Measurements from ENCODE around the gene ZRANB1.

ZRANB1 gene

GRCh38 chr10:124975977-124976514 lies 34.1 kb downstream of the ZRANB1 start:
- TF ChIP-seq, protein P1, sequence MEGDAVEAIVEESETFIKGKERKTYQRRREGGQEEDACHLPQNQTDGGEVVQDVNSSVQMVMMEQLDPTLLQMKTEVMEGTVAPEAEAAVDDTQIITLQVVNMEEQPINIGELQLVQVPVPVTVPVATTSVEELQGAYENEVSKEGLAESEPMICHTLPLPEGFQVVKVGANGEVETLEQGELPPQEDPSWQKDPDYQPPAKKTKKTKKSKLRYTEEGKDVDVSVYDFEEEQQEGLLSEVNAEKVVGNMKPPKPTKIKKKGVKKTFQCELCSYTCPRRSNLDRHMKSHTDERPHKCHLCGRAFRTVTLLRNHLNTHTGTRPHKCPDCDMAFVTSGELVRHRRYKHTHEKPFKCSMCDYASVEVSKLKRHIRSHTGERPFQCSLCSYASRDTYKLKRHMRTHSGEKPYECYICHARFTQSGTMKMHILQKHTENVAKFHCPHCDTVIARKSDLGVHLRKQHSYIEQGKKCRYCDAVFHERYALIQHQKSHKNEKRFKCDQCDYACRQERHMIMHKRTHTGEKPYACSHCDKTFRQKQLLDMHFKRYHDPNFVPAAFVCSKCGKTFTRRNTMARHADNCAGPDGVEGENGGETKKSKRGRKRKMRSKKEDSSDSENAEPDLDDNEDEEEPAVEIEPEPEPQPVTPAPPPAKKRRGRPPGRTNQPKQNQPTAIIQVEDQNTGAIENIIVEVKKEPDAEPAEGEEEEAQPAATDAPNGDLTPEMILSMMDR (IDR thresholded peaks at IDR 0.05): no peak
- TF ChIP-seq ZFX (IDR thresholded peaks at IDR 0.05; ENCODE audit: borderline replicate concordance): no peak
- H3K27ac ChIP-seq: no peak overlapping the region

- H3K27ac ChIP-seq: no peak overlapping the region
- TF ChIP-seq, protein P1 (IDR thresholded peaks at IDR 0.05): no peak
- TF ChIP-seq ZFX (IDR thresholded peaks at IDR 0.05; ENCODE audit: borderline replicate concordance): no peak
Measured at GRCh38 chr10:124977161-124977560, 35.2 kb downstream of the ZRANB1 start.

DNA sequence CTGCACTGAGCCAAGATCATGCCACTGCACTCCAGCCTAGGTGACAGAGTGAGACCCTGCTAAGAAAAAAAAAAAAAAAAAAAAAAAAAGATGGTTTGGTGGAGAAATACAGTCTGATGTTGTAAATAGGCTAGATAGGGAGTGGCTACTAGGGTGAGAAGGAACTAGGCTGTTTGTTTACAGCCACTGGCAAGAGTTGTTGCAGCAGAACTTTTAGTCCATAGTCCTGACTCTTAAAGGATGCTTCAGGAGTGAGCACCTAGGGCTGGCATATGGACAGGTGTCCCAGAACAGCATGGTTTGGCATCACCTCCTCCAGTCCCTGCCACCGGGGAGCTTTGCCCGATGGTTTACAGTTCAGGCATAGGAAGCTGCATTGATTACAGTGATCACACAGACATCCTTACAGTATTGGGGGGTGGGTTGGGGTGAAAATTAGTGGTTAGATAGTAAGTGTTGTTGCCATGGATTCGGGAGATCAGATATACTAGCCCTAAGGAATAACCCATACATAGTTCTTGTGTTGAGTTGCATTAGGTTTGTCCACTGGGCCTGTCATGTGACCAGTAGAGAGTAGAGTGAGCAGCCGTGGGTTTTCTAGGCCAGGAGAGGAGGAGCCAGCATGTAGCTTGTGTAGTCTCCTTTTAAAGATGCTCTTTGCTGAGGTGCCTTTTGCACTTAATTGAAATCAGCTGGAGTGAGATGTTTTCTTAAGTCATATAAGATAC lies 35.9 kb downstream of the ZRANB1 start:
- no peak overlapping the region for H3K27ac ChIP-seq
- TF ChIP-seq ZFX (IDR thresholded peaks at IDR 0.05; ENCODE audit: borderline replicate concordance): no peak
- TF ChIP-seq, protein P1 (IDR thresholded peaks at IDR 0.05): no peak

DNA sequence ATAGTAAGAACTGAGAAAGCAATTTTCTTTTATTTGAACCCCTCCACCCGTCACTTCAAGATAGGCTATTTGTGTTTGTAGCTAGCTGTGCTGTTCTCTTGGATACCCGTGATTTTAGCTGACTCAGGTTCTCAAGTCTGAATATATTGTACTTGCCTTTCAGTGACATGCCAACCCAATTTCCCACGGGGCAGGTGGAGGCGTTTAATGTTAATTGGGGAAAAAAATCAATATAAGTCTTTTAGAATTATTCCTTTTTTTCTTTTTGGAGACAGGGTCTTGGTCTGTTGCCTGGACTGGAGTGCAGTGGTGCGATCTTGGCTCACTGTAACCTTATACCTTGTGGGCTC lies 36.4 kb downstream of the ZRANB1 start:
- TF ChIP-seq ZFX (IDR thresholded peaks at IDR 0.05; ENCODE audit: borderline replicate concordance): no peak
- TF ChIP-seq, protein P1 (IDR thresholded peaks at IDR 0.05): no peak
- H3K27ac ChIP-seq: no peak overlapping the region

DNA sequence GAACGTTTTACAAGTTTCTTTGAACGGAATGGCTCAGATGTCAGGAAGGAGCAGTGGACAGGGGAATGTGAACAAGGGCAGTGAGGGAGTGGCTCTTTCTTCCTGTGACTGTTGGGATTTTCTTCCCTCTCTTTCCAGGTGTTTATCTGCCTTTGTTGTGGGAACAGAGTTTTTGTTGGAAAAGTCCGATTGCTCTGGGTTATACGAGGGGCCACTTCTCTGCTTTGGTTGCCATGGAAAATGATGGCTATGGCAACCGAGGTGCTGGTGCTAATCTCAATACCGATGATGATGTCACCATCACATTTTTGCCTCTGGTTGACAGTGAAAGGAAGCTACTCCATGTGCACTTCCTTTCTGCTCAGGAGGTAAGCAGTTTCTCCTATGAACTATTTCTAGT lies 41.4 kb downstream of the ZRANB1 start:
- TF ChIP-seq, protein P1 (IDR thresholded peaks at IDR 0.05): no peak
- TF ChIP-seq ZFX (IDR thresholded peaks at IDR 0.05; ENCODE audit: borderline replicate concordance): no peak
- no peak overlapping the region for H3K27ac ChIP-seq

GRCh38 chr10:124984376-124984775 lies 42.5 kb downstream of the ZRANB1 start:
- no peak overlapping the region for H3K27ac ChIP-seq
- no peak for TF ChIP-seq ZFX (IDR thresholded peaks at IDR 0.05; ENCODE audit: borderline replicate concordance)
- TF ChIP-seq, protein P1 (IDR thresholded peaks at IDR 0.05): no peak

DNA sequence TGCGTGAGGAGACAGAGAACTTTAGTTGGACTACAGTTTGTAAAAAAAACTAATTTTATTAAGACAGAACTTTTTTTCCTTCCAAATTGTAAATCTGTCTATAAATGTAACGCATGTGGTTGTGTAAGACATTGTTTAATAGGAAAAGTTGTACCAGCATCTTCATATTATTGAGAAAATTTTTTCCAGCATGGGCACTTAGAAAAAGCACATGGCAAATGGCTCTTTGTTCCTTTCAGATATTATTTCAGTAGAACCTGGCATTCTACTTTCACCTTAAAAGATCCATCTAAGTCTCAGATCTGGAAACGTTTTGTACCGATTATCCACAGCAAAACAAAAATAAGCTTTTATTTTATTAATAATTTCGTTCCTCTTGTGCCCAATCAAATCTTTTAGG lies 43.2 kb downstream of the ZRANB1 start:
- H3K27ac ChIP-seq: no peak overlapping the region
- TF ChIP-seq, protein P1 (IDR thresholded peaks at IDR 0.05): no peak
- TF ChIP-seq ZFX (IDR thresholded peaks at IDR 0.05; ENCODE audit: borderline replicate concordance): no peak

Data from 22Rv1 (cell line).